Adrenal gland (tissue), 5 donors: Measurements from ENCODE around the gene ASTN2.

Experiments
- CTCF ChIP-seq, 6 experiments: fragments of 450-650 bp in 4 of 6; fragments of 200-600 bp in 2 of 6; sonication (generic) in 1 of 6; IDR thresholded peaks; 1 replicate in 5 of 6; 2 replicates in 1 of 6; pipeline versions ENCODE4 v1.5.1 to v1.8.0; 2016 to 2021; ENCODE audit warnings: antibody characterized with exemption in 6 of 6, mild to moderate bottlenecking in 2 of 6, moderate library complexity in 1 of 6
- POLR2A ChIP-seq, 2 donors: fragments of 450-650 bp; IDR thresholded peaks; one replicate each; pipeline ENCODE4 v1.6.1; 2017; ENCODE audit warnings: antibody characterized with exemption in 2 of 2, mild to moderate bottlenecking in 2 of 2, moderate library complexity in 1 of 2
- donor health status: DM: no; HTN: no; CAD: no.

- TF ChIP-seq CTCF (IDR thresholded peaks at IDR 0.05) = no peak
- no peak for TF ChIP-seq POLR2A (IDR thresholded peaks at IDR 0.05)
Measured at GRCh38 chr9:117164512-117164911, 250.3 kb downstream of the ASTN2 start.
